GM12875 (cell line): ENCODE measurements around the gene NDFIP1.

ENCODE experiments used
- H3K4me3 ChIP-seq: one replicate; pipeline ENCODE4 v1.5.1; 2011; ENCODE audit warnings: low read depth, low read length, control low read depth
- CTCF ChIP-seq: IDR thresholded peaks from 2 replicates; pipeline ENCODE4 v1.5.1; 2011; ENCODE audit warnings: low read depth, mild to moderate bottlenecking, control low read depth, inconsistent platforms, low read length, moderate library complexity, borderline replicate concordance; ENCODE audit not compliant: insufficient read depth

NDFIP1 gene

GRCh38 chr5:142197781-142198180 is 89.2 kb downstream of the NDFIP1 start:
- TF ChIP-seq CTCF: no peak
- no peak overlapping the region for H3K4me3 ChIP-seq

DNA sequence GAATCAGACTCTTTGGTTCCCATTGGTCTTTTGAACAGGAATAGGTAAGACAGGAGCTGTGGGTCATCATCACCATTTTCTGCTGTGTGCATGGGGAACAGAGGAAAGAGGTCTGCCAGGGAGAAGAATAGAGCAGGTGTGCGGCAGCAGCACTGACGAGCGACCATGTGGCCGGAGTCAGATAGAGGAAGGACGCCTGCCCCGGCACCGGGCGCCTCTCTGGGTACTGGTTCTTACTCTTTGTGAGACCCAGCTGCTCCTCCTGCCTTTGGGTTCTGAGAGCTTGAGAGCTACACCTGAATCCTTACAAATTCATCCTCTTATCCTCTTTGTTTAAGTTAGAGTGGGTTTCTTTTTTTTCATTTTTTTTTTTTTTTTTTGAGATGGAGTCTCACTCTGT is 90.8 kb downstream of the NDFIP1 start:
- TF ChIP-seq CTCF: no peak
- no peak overlapping the region for H3K4me3 ChIP-seq

- no peak for TF ChIP-seq CTCF
- no peak overlapping the region for H3K4me3 ChIP-seq
These were observed 91.8 kb downstream of the NDFIP1 start for GRCh38 chr5:142200387-142200786.

GRCh38 chr5:142201471-142201887 is 92.9 kb downstream of the NDFIP1 start:
- no peak for TF ChIP-seq CTCF

DNA sequence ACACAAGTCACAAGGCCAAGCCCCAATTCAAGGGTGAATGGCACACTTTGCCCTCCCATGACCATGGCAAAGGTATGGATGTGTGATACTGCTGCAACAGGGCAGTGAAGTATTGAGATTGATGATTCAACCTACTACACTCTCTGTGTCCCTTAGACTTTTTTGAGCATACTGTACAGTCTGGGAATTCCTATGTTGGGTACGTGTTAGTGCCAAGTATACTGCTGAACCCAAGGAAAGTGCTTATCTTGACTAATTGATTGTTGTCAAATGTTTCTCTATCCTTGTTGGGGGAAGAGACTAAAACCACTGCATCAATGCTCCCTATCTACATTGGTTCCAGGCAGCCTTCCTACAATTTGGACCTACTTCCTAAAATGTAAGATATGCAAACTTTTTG is 93.7 kb downstream of the NDFIP1 start:
- H3K4me3 ChIP-seq: no peak overlapping the region
- no peak for TF ChIP-seq CTCF

More at GRCh38 chr5:142201471-142201887, 92.9 kb downstream of the NDFIP1 start:
- H3K4me3 ChIP-seq: no peak overlapping the region
